A549 (cell line): ENCODE data around the gene PIK3CD.

Experiments used
- CBX8 ChIP-seq: fragments of 200-600 bp; sonication (generic); IDR thresholded peaks from 2 replicates; pipeline ENCODE4 v1.6.1; 2016
- CEBPB ChIP-seq, 2 experiments: fragments of >200 bp in 1 of 2; sonication (Bioruptor Twin) in 1 of 2; formaldehyde crosslinking in 1 of 2; IDR thresholded peaks; 2 replicates each; pipeline ENCODE4 v1.6.1; 2012 to 2016
- CTCF ChIP-seq: fragments of >200 bp; sonication (Bioruptor Twin); formaldehyde crosslinking; IDR thresholded peaks from 3 replicates; pipeline ENCODE4 v1.5.1; 2016
- MAX ChIP-seq: IDR thresholded peaks from 2 replicates; pipeline ENCODE4 v1.6.1; 2012

- TF ChIP-seq CTCF (peak; percentile 24; the same call in 1 of the 3 replicates), CBX8 (no peak), MAX (no peak), CEBPB (IDR thresholded peaks at IDR 0.05) (no peak)
Measured at GRCh38 chr1:9721606-9722377, 70.3 kb downstream of the PIK3CD start.
